ENCODE measurements around the gene EDA2R. TPM values are rescaled to one million over a fixed set of nuclear protein-coding genes. Genes with fewer than 3 reads are reported as not detected.

The EDA2R gene
- total RNA-seq, 3 donors from 2014 or later: 0.84 to 1.9 (median 1.4) TPM

GRCh38 chrX:66616944-66617343 is 21.9 kb downstream of the EDA2R start:
- Histone ChIP-seq H3K4me3 (no peak overlapping the region), H3K36me3 (ENCODE audit: low read depth) (no peaks in the 10 kb centered on the region), H3K9me3 (no peaks in the 10 kb centered on the region), H3K4me1 (ENCODE audit: low read depth) (no peaks in the 10 kb centered on the region)
- TF ChIP-seq CTCF (IDR thresholded peaks at IDR 0.05): no peak
- DNase-seq (no peak), ATAC-seq (no peak)
- intact Hi-C loops (cut with DNase I, micrococcal nuclease): no loop called here

GRCh38 chrX:66602381-66602938 is 36.4 kb downstream of the EDA2R start:
- Histone ChIP-seq H3K4me1 (ENCODE audit: low read depth) (no peaks in the 10 kb centered on the region), H3K9me3 (no peaks in the 10 kb centered on the region), H3K4me3 (no peak overlapping the region), H3K36me3 (ENCODE audit: low read depth) (no peaks in the 10 kb centered on the region)
- intact Hi-C loops (cut with DNase I, micrococcal nuclease): no loop called here
- no peak for ATAC-seq
- no peak for TF ChIP-seq CTCF (IDR thresholded peaks at IDR 0.05)
- no peak for DNase-seq

- Histone ChIP-seq H3K36me3 (ENCODE audit: low read depth) (no peaks in the 10 kb centered on the region), H3K9me3 (no peaks in the 10 kb centered on the region), H3K4me1 (ENCODE audit: low read depth) (no peaks in the 10 kb centered on the region), H3K4me3 (no peak overlapping the region)
- no peak for DNase-seq
- no peak for TF ChIP-seq CTCF (IDR thresholded peaks at IDR 0.05)
- no peak for ATAC-seq
- intact Hi-C loops (cut with DNase I, micrococcal nuclease): no loop called here
Observed at GRCh38 chrX:66601522-66601921, 37.4 kb downstream of the EDA2R start.

GRCh38 chrX:66579219-66579618 is 59.7 kb downstream of the EDA2R start:
- Histone ChIP-seq H3K4me1 (ENCODE audit: low read depth) (no peaks in the 10 kb centered on the region), H3K9me3 (no peaks in the 10 kb centered on the region), H3K4me3 (no peak overlapping the region), H3K36me3 (ENCODE audit: low read depth) (no peaks in the 10 kb centered on the region)
- intact Hi-C loops (cut with DNase I, micrococcal nuclease): no loop called here
- TF ChIP-seq CTCF (IDR thresholded peaks at IDR 0.05): no peak
- DNase-seq (no peak), ATAC-seq (no peak)

- DNase-seq: no peak
- TF ChIP-seq CTCF (IDR thresholded peaks at IDR 0.05): no peak
- intact Hi-C loops (cut with DNase I, micrococcal nuclease): no loop called here
- Histone ChIP-seq H3K36me3 (ENCODE audit: low read depth) (no peaks in the 10 kb centered on the region), H3K9me3 (no peaks in the 10 kb centered on the region), H3K4me1 (ENCODE audit: low read depth) (no peaks in the 10 kb centered on the region), H3K4me3 (no peak overlapping the region)
- no peak for ATAC-seq
Observed at GRCh38 chrX:66553973-66554372, 84.9 kb downstream of the EDA2R start.

GRCh38 chrX:66547847-66548369 is 91.0 kb downstream of the EDA2R start:
- intact Hi-C loops (cut with DNase I, micrococcal nuclease): no loop called here
- Histone ChIP-seq H3K4me3 (no peak overlapping the region), H3K36me3 (ENCODE audit: low read depth) (no peaks in the 10 kb centered on the region), H3K9me3 (no peaks in the 10 kb centered on the region), H3K4me1 (ENCODE audit: low read depth) (no peaks in the 10 kb centered on the region)
- TF ChIP-seq CTCF (IDR thresholded peaks at IDR 0.05): no peak
- DNase-seq (no peak), ATAC-seq (no peak)
